Activated CD4-positive, alpha-beta T cell treated with anti-CD3 and anti-CD28 coated beads for 1 hour (primary cell): ENCODE results near the gene UBIAD1.
"Not testable (repeated sequence)": the region's sequence is repeated elsewhere in the genome, so short reads cannot be mapped to it uniquely, and the experiment has no call there.

Experiments
- DNase-seq: peaks from one replicate; pipeline ENCODE4 v3.0.0-alpha.2; 2020

The UBIAD1 gene

DNA sequence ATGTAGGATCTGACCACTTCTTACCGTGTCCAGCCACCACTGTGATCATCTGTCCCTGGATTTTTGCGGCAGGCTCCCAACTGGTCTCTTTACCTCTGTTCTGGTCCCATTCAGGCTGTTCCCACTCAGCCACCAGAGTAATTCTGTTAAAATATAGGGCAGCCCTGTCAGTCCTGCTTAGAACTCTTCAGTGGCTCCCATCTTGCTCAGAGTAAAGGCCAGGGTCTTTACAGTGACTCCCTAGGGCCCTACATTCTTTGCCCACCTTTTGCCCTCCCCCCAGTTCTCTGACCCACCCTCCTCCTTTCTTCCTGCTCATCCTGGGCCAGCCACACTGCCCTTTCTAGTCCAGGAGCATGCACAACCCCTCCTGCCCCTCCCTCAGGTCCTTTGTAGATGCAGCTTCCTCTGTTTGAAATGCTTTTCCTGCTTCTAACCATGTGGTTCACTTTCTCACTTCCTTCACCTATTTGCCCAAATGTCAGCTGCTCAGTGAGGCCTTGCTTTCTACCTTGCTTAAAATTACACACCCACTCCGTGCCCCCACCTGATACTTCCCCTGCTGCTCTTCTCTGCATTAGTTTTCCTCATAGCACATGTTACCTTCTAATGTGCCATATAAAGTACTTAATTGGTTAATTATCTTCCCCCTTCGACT lies 7.8 kb downstream of the UBIAD1 start:
- DNase-seq: no peak

GRCh38 chr1:11281518-11282331 lies 8.7 kb downstream of the UBIAD1 start:
- DNase-seq: no peak

DNA sequence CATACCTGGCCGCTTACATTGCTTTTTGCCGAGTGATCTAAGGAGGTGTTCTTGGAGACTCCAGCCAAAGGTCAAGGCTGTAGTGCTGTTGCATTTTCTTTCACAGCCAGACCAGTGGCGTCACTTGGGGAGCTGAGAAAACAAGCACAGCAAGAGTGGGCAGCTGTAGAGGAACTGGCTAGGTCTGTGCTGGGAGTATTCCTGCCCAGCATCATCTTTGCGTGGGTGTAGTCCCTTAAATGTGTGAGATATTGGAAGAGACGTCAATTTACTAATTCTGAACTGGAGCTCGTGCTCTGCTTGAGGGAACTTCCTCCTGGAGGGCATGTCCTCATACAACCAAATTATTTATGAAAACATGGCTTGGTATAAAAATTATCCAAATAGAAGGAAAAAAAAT lies 10.2 kb downstream of the UBIAD1 start:
- DNase-seq: no peak

- DNase-seq: no peak
Observed at GRCh38 chr1:11284784-11285183, 11.8 kb downstream of the UBIAD1 start.

GRCh38 chr1:11285883-11286734 lies 13.1 kb downstream of the UBIAD1 start:
- no peak for DNase-seq

DNA sequence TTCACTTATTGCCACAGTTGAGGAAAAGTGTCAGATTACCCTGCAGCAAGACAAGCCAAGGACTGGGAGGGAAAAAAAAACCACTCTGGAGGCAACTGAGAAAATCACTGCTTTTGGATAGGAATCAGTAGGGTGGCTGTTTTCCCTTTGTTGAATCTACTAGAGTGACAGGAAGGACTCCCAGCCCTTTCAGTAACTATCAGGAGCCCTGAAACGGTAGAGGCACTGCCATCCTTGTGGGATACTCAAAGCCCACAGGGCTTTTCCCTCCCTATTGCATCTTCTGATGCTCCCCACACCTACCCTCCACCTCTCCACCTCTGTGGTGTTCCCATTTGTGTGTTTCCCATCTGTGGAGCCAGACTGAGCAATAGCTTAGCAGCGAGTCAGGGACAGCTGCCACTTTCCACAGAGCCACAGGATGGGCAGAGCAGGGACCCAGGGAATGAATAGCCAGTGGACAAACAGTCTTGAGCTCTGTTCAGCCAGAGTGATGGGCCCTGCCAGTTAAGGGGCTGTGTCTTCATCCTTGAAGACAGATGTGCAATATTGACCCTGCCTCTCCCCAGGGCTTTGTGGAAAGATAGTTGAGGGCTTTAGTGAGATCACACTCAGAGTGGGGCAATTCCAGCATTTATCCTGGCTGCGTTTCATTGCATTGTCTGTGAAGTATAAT lies 13.9 kb downstream of the UBIAD1 start:
- DNase-seq: no peak

- no peak for DNase-seq
Observed at GRCh38 chr1:11289064-11289463, 16.1 kb downstream of the UBIAD1 start.

DNA sequence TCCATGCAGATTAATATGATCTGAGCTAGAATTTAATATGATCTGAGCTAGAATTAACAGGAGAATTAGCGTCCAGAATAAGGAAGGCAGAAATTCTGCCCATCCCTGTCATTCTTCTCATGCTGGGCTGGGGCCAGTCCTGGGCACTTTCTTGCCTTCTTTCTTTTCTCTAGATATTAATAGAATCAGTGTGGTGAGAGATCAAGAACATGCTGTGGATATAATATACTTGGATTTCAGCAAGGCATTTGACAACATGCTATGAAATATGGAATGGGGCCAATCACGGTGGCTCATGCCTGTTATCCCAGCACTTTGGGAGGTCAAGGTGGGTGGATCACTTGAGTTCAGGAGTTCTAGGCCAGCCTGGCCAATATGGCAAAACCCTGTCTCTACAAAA lies 18.1 kb downstream of the UBIAD1 start:
- no peak for DNase-seq

DNA sequence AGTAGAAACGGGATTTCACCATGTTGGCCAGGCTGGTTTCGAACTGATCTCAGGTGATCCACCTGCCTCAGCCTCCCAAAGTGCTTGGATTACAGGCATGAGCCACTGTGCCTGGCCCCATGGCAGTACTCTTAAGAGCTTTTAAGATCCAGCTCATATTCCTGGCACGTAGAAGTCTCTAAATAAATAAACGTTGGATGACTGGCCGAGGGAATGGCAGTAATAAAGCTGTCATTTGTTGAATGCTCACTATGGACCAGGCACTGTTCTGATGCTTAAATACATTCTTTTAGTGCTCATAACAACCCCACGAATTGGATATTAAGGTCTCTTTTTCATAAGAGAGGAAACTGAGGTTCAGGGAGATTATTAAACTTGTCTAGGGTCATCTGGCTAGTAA lies 20.9 kb downstream of the UBIAD1 start:
- no peak for DNase-seq

DNA sequence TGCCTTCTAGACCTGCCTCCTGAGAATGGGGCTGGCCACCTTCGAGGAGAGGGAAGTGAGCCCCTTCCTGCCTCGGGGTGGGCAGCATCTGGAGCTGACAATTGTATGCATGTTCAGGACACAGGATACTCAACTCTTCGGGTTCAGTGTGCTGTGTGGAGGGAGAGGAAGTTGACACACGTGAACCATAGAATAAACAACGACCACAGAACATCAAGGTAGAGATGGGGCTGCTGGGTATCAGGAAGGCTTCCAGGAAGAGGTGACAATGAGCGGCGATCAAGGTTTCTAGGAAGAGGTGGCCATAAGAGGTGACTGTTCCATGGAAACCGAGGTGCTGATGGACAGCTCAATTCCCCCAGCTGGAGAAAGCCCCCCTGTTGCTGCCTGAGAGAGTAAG lies 22.0 kb downstream of the UBIAD1 start:
- no peak for DNase-seq

GRCh38 chr1:11295905-11296304 lies 22.9 kb downstream of the UBIAD1 start:
- DNase-seq: no peak

- DNase-seq: not testable (repeated sequence)
Observed at GRCh38 chr1:11297774-11298173, 24.8 kb downstream of the UBIAD1 start.

GRCh38 chr1:11298390-11299224 lies 25.6 kb downstream of the UBIAD1 start:
- DNase-seq: no peak

DNA sequence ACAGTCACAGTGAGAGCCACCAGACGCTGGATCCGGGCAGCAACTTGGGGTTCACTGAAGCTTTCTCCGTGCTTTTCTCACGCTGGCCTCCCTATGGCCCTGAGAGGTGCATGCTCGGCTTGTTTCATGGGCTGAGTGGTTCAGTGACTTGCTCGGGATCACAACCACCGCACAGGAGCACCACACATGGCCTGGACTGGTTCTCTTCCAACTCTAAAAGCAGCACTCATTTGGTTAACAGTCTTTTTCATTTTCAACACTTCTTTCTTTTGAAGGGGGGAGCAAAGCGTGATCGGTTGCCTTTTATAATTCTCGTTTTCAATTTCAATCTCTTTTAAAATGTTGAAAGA lies 26.2 kb downstream of the UBIAD1 start:
- DNase-seq: no peak

GRCh38 chr1:11301601-11302000 lies 28.6 kb downstream of the UBIAD1 start:
- no peak for DNase-seq

GRCh38 chr1:11302366-11302765 lies 29.4 kb downstream of the UBIAD1 start:
- no peak for DNase-seq

DNA sequence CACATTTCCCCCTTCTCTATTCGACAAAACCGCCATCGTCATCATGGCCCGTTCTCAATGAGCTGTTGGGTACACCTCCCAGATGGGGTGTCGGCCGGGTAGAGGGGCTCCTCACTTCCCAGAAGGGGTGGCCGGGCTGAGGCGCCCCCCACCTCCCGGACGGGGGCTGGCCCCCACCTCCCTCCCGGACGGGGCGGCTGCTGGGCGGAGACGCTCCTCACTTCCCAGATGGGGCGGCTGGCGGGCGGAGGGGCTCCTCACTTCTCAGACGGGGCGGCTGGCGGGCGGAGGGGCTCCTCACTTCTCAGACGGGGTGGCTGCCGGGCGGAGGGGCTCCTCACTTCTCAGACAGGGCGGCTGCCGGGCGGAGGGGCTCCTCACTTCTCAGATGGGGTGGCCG lies 32.5 kb downstream of the UBIAD1 start:
- not testable (repeated sequence) for DNase-seq

DNA sequence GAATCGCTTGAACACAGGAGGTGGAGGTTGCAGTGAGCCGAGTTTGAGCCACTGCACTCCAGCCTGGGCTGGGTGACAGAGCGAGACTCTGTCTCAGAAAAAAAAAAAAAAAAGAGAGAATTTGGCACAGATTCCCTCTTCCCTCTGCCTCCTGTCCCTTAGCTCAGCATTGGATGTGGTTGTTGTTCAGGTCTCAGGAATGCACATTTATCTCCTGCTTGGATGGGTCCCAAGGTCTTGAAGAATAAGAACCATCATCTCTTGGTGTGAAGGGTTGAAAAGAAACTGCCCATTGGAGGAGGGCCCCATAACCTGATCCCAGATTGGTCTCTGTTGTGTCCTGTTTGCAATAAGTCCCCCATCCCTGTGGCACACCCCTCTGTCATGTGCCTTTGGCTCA lies 34.9 kb downstream of the UBIAD1 start:
- DNase-seq: no peak

DNA sequence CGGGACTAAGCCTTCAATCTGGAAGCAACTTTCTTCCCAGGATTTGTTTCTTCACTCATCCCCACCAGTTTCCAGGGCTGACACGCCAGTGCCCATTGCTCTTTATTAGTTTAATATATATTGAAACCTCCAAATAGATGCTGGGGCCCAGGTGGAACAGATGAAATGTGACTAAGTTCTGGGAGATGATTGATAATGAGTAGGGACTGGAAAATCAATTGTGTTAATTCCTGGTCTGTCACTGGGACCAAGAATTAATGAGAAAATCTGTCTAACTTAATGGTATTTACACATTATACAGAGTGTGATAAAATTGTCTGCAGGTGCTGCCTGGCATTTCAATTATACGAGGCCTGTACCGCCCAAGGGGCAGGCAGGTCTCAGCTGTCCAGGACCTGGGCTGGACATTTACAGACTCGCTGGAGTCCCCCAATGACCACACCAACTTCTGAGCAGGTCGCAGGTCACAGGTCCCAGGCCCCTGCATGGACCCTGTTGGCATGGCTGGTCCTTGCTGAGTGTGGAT lies 35.8 kb downstream of the UBIAD1 start:
- DNase-seq: no peak

GRCh38 chr1:11309385-11309784 lies 36.4 kb downstream of the UBIAD1 start:
- no peak for DNase-seq

- DNase-seq: no peak
Observed at GRCh38 chr1:11311816-11312755, 39.1 kb downstream of the UBIAD1 start.
